ENCODE measurements around the gene SLC9A1.
"Not testable (repeated sequence)": the region's sequence is repeated elsewhere in the genome, so short reads cannot be mapped to it uniquely, and the experiment has no call there.

SLC9A1 gene

GRCh38 chr1:27127419-27127818, 27.5 kb downstream of the SLC9A1 start:
- no peak overlapping the region for H3K4me3 ChIP-seq (ENCODE audit: low read depth, low read length)
- DNase-seq (ENCODE audit: low read depth) = no peak
- TF ChIP-seq CTCF (IDR thresholded peaks at IDR 0.05; ENCODE audit: low read depth, low read length, missing control alignments) = no peak

- no peak for DNase-seq (ENCODE audit: low read depth)
- no peak for TF ChIP-seq CTCF (IDR thresholded peaks at IDR 0.05; ENCODE audit: low read depth, low read length, missing control alignments)
- no peak overlapping the region for H3K4me3 ChIP-seq (ENCODE audit: low read depth, low read length)
These were observed 28.5 kb downstream of the SLC9A1 start for GRCh38 chr1:27126391-27126790.

GRCh38 chr1:27125125-27125524, 29.8 kb downstream of the SLC9A1 start:
- H3K4me3 ChIP-seq (ENCODE audit: low read depth, low read length); DNase-seq (ENCODE audit: low read depth): not testable (repeated sequence)

- DNase-seq (ENCODE audit: low read depth) = no peak
- no peak overlapping the region for H3K4me3 ChIP-seq (ENCODE audit: low read depth, low read length)
- no peak for TF ChIP-seq CTCF (IDR thresholded peaks at IDR 0.05; ENCODE audit: low read depth, low read length, missing control alignments)
These were observed 30.5 kb downstream of the SLC9A1 start for GRCh38 chr1:27124405-27124804.

- no peak for TF ChIP-seq CTCF (IDR thresholded peaks at IDR 0.05; ENCODE audit: low read depth, low read length, missing control alignments)
- H3K4me3 ChIP-seq (ENCODE audit: low read depth, low read length) = no peak overlapping the region
- no peak for DNase-seq (ENCODE audit: low read depth)
These were observed 32.3 kb downstream of the SLC9A1 start for GRCh38 chr1:27122652-27123051.

GRCh38 chr1:27120854-27121253, 34.1 kb downstream of the SLC9A1 start:
- no peak for DNase-seq (ENCODE audit: low read depth)
- H3K4me3 ChIP-seq (ENCODE audit: low read depth, low read length) = no peak overlapping the region
- TF ChIP-seq CTCF (IDR thresholded peaks at IDR 0.05; ENCODE audit: low read depth, low read length, missing control alignments) = no peak

GRCh38 chr1:27118440-27118689, 36.6 kb downstream of the SLC9A1 start:
- no peak overlapping the region for H3K4me3 ChIP-seq (ENCODE audit: low read depth, low read length)
- TF ChIP-seq CTCF (IDR thresholded peaks at IDR 0.05; ENCODE audit: low read depth, low read length, missing control alignments) = no peak
- no peak for DNase-seq (ENCODE audit: low read depth)
